HepG2 (cell line): ENCODE results near the gene BCAR3. TPM values are rescaled to one million over a fixed set of nuclear protein-coding genes. Genes with fewer than 3 reads are reported as not detected.

Experiments
- CEBPG ChIP-seq: IDR thresholded peaks from 2 replicates; pipeline ENCODE4 v1.6.1; 2016
- FOSL2 ChIP-seq: sonication (generic); formaldehyde crosslinking; IDR thresholded peaks from 2 replicates; pipeline ENCODE4 v1.4.0; 2020; ENCODE audit warnings: missing genetic modification reagents
- JUND ChIP-seq: sonication (generic); formaldehyde crosslinking; IDR thresholded peaks from 2 replicates; pipeline ENCODE4 v1.8.0; 2022; ENCODE audit warnings: mild to moderate bottlenecking, missing genetic modification reagents
- KDM5A ChIP-seq: fragments of 200-600 bp; sonication (generic); IDR thresholded peaks from 2 replicates; pipeline ENCODE4 v1.7.0; 2018; ENCODE audit warnings: antibody characterized with exemption, mild to moderate bottlenecking, low read length, borderline replicate concordance
- MED1 ChIP-seq: sonication (generic); formaldehyde crosslinking; IDR thresholded peaks from 2 replicates; pipeline ENCODE4 v1.4.0; 2020; ENCODE audit warnings: missing genetic modification reagents
- MYC ChIP-seq: sonication (generic); formaldehyde crosslinking; IDR thresholded peaks from 2 replicates; pipeline ENCODE4 v1.9.0; 2021; ENCODE audit warnings: missing genetic modification reagents, borderline replicate concordance
- SCMH1 ChIP-seq: sonication (generic); formaldehyde crosslinking; IDR thresholded peaks from 2 replicates; pipeline ENCODE4 v1.9.0; 2021; ENCODE audit warnings: missing genetic modification reagents, mild to moderate bottlenecking, borderline replicate concordance
- SMAD1 ChIP-seq: sonication (generic); formaldehyde crosslinking; IDR thresholded peaks from 2 replicates; pipeline ENCODE4 v1.4.0; 2020; ENCODE audit warnings: missing genetic modification reagents, low read depth, mild to moderate bottlenecking, borderline replicate concordance
- TAF1 ChIP-seq: sonication (generic); formaldehyde crosslinking; IDR thresholded peaks from 2 replicates; pipeline ENCODE4 v1.4.0; 2020; ENCODE audit warnings: missing genetic modification reagents
- XRCC5 ChIP-seq: fragments of 200-400 bp; formaldehyde crosslinking; optimal IDR thresholded peaks from 2 replicates; pipeline ENCODE3; 2017; ENCODE audit warnings: mild to moderate bottlenecking, low read length
- ZFX ChIP-seq: sonication (generic); formaldehyde crosslinking; IDR thresholded peaks from 2 replicates; pipeline ENCODE4 v1.4.0; 2020; ENCODE audit warnings: mild to moderate bottlenecking, low read depth, missing genetic modification reagents, moderate library complexity
- ZNF235 ChIP-seq: sonication (generic); formaldehyde crosslinking; IDR thresholded peaks from 2 replicates; pipeline ENCODE4 v1.8.1; 2023; ENCODE audit warnings: mild to moderate bottlenecking, missing genetic modification reagents, borderline replicate concordance
- ZNF24 ChIP-seq: fragments of 450-650 bp; IDR thresholded peaks from 2 replicates; pipeline ENCODE4 v1.6.1; 2017; ENCODE audit warnings: antibody characterized with exemption, mild to moderate bottlenecking
- ZNF263 ChIP-seq: sonication (generic); formaldehyde crosslinking; IDR thresholded peaks from 2 replicates; pipeline ENCODE4 v1.4.0; 2020; ENCODE audit warnings: missing genetic modification reagents
- ZNF382 ChIP-seq: sonication (generic); formaldehyde crosslinking; IDR thresholded peaks from 2 replicates; pipeline ENCODE4 v1.5.0; 2020; ENCODE audit warnings: missing genetic modification reagents, mild to moderate bottlenecking, borderline replicate concordance
- ZNF556 ChIP-seq: sonication (generic); formaldehyde crosslinking; IDR thresholded peaks from 2 replicates; pipeline ENCODE4 v1.4.0; 2020; ENCODE audit warnings: mild to moderate bottlenecking, missing genetic modification reagents, borderline replicate concordance
- ZNF792 ChIP-seq: IDR thresholded peaks from 2 replicates; pipeline ENCODE4 v1.6.1; 2016
- ZNF839 ChIP-seq: sonication (generic); formaldehyde crosslinking; IDR thresholded peaks from 2 replicates; pipeline ENCODE4 v1.4.0; 2020; ENCODE audit warnings: missing genetic modification reagents, mild to moderate bottlenecking, borderline replicate concordance
- polyA plus RNA-seq, 8 experiments: library from polyadenylated mRNA; depleted of rRNA in 3 of 8; stranded (reverse) in 7 of 8; unstranded in 1 of 8; fragments of >200 nt; fragmentation: Illumina TruSeq in 4 of 8; extraction: Trizol in 4 of 8; gene quantifications; 2 replicates each; pipeline versions ENCODE4 v1.2.1 to v1.2.3, GENCODE V29; 2011 to 2016; ENCODE audit warnings: low read depth in 4 of 8, missing spikeins in 1 of 8, mixed read lengths in 1 of 8; ENCODE audit not compliant: insufficient read depth in 1 of 8
- total RNA-seq, 5 experiments: library from RNA; depleted of rRNA; stranded (reverse); fragments of >200 nt; fragmentation: Illumina TruSeq; extraction: Trizol; gene quantifications; 2 replicates each; pipeline ENCODE4 v1.2.3, GENCODE V29; 2016; ENCODE audit warnings: low read depth in 1 of 5
- TF ChIP-seq, protein P1 (sequence below): sonication (generic); formaldehyde crosslinking; IDR thresholded peaks from 2 replicates; pipeline ENCODE4 v1.5.1; 2020; ENCODE audit warnings: missing genetic modification reagents, mild to moderate bottlenecking, borderline replicate concordance
- TF ChIP-seq, protein P2 (sequence below): sonication (generic); formaldehyde crosslinking; IDR thresholded peaks from 2 replicates; pipeline ENCODE4 v1.4.0; 2020; ENCODE audit warnings: missing genetic modification reagents
- TF ChIP-seq, protein P3 (sequence below): sonication (generic); formaldehyde crosslinking; IDR thresholded peaks from 2 replicates; pipeline ENCODE4 v1.5.1; 2020; ENCODE audit warnings: mild to moderate bottlenecking, missing genetic modification reagents, moderate library complexity
- TF ChIP-seq, protein P4 (sequence below): sonication (generic); formaldehyde crosslinking; IDR thresholded peaks from 2 replicates; pipeline ENCODE4 v1.8.1; 2022; ENCODE audit warnings: mild to moderate bottlenecking, missing genetic modification reagents

Gene BCAR3
- total and polyA plus RNA-seq, 2 of the 13 experiments (the other 11 are each of a cell fraction or from before 2014, with no cell fraction given), result 3.6 to 4.8 TPM

DNA sequence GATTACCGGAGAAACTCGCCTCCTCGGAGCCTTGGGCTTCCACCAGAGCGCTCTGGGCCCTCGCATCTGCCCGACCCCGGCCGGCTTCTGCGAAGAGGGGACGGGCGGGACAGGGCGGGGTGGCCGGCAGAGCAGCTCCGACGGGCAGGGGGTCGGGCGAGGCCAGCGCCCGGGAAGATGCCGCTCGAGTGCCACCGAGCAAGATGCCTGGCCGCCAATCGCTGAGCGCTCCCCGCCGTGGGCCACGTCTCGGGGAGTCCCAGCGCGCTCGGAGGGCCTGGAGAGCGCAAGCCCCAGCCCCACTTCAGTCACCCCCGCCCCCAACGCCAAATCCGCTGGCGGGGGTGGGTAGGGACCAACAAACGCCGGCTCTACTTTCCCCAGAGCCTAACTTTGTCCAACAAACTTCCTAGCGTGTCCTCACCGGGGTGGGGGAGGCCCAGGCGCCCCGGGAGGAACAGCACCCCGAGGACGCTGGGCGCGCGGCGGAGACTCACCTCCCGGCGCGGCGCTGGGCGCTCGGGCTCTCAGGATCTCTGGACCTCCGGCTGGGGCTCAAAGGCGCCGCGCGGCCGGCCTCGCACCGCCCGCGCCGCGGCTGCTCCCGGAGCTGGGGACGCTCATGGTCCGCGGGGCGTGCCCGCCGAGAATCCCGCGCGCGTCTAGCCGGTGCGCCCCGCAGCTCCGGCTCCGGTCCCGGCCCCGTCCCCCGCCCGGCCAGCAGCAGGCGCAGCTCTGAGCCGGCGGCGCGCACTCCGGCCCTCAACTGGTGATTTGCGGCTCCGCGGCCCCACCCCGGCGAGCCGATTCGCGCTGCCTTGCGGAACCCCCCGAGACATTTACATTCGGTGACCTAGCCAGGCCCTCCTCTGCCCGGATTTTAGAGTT is at the start of gene BCAR3 (continued):
- no peak for TF ChIP-seq SMAD1 (CRISPR knock-in tag)
- peak; percentile 60; the same call in 1 of the 2 replicates for TF ChIP-seq ZFX (CRISPR knock-in tag)
- TF ChIP-seq ZNF792 (CRISPR knock-in tag), result no peak
- TF ChIP-seq XRCC5, result peak; percentile 69
- peak; percentile 22; the same call in 1 of the 2 replicates for TF ChIP-seq FOSL2
- TF ChIP-seq, protein P1, sequence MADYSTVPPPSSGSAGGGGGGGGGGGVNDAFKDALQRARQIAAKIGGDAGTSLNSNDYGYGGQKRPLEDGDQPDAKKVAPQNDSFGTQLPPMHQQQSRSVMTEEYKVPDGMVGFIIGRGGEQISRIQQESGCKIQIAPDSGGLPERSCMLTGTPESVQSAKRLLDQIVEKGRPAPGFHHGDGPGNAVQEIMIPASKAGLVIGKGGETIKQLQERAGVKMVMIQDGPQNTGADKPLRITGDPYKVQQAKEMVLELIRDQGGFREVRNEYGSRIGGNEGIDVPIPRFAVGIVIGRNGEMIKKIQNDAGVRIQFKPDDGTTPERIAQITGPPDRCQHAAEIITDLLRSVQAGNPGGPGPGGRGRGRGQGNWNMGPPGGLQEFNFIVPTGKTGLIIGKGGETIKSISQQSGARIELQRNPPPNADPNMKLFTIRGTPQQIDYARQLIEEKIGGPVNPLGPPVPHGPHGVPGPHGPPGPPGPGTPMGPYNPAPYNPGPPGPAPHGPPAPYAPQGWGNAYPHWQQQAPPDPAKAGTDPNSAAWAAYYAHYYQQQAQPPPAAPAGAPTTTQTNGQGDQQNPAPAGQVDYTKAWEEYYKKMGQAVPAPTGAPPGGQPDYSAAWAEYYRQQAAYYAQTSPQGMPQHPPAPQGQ (CRISPR knock-in tag), result no peak
- TF ChIP-seq ZNF263 (CRISPR knock-in tag), result no peak
- TF ChIP-seq, protein P2, sequence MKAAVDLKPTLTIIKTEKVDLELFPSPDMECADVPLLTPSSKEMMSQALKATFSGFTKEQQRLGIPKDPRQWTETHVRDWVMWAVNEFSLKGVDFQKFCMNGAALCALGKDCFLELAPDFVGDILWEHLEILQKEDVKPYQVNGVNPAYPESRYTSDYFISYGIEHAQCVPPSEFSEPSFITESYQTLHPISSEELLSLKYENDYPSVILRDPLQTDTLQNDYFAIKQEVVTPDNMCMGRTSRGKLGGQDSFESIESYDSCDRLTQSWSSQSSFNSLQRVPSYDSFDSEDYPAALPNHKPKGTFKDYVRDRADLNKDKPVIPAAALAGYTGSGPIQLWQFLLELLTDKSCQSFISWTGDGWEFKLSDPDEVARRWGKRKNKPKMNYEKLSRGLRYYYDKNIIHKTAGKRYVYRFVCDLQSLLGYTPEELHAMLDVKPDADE, result no peak
- peak; percentile 19 for TF ChIP-seq MED1 (CRISPR knock-in tag)
- no peak for TF ChIP-seq KDM5A
- TF ChIP-seq ZNF24, result no peak
- TF ChIP-seq CEBPG (CRISPR knock-in tag), result no peak
- TF ChIP-seq ZNF235 (CRISPR knock-in tag), result no peak
- no peak for TF ChIP-seq SCMH1 (CRISPR knock-in tag)
- TF ChIP-seq TAF1 (CRISPR knock-in tag), result 0 out of 2 replicates have a peak, but pooled peaks have one; percentile 31
- TF ChIP-seq ZNF839 (CRISPR knock-in tag), result no peak
- TF ChIP-seq ZNF556 (CRISPR knock-in tag), result peak; percentile 22; the same call in 1 of the 2 replicates
- TF ChIP-seq MYC (CRISPR knock-in tag), result 0 out of 2 replicates have a peak, but pooled peaks have one; percentile 39
- TF ChIP-seq JUND (CRISPR knock-in tag), result no peak
- TF ChIP-seq, protein P3, sequence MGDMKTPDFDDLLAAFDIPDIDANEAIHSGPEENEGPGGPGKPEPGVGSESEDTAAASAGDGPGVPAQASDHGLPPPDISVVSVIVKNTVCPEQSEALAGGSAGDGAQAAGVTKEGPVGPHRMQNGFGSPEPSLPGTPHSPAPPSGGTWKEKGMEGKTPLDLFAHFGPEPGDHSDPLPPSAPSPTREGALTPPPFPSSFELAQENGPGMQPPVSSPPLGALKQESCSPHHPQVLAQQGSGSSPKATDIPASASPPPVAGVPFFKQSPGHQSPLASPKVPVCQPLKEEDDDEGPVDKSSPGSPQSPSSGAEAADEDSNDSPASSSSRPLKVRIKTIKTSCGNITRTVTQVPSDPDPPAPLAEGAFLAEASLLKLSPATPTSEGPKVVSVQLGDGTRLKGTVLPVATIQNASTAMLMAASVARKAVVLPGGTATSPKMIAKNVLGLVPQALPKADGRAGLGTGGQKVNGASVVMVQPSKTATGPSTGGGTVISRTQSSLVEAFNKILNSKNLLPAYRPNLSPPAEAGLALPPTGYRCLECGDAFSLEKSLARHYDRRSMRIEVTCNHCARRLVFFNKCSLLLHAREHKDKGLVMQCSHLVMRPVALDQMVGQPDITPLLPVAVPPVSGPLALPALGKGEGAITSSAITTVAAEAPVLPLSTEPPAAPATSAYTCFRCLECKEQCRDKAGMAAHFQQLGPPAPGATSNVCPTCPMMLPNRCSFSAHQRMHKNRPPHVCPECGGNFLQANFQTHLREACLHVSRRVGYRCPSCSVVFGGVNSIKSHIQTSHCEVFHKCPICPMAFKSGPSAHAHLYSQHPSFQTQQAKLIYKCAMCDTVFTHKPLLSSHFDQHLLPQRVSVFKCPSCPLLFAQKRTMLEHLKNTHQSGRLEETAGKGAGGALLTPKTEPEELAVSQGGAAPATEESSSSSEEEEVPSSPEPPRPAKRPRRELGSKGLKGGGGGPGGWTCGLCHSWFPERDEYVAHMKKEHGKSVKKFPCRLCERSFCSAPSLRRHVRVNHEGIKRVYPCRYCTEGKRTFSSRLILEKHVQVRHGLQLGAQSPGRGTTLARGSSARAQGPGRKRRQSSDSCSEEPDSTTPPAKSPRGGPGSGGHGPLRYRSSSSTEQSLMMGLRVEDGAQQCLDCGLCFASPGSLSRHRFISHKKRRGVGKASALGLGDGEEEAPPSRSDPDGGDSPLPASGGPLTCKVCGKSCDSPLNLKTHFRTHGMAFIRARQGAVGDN (CRISPR knock-in tag), result peak; percentile 55
- TF ChIP-seq ZNF382 (CRISPR knock-in tag), result no peak
- TF ChIP-seq, protein P4, sequence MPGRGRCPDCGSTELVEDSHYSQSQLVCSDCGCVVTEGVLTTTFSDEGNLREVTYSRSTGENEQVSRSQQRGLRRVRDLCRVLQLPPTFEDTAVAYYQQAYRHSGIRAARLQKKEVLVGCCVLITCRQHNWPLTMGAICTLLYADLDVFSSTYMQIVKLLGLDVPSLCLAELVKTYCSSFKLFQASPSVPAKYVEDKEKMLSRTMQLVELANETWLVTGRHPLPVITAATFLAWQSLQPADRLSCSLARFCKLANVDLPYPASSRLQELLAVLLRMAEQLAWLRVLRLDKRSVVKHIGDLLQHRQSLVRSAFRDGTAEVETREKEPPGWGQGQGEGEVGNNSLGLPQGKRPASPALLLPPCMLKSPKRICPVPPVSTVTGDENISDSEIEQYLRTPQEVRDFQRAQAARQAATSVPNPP, result no peak
